Measurements from ENCODE around the gene NCAM1. TPM values are rescaled to one million over a fixed set of nuclear protein-coding genes. Genes with fewer than 3 reads are reported as not detected.

NCAM1 gene
- total RNA-seq, 1 experiment from 2014 or later, result 4.8 TPM

DNA sequence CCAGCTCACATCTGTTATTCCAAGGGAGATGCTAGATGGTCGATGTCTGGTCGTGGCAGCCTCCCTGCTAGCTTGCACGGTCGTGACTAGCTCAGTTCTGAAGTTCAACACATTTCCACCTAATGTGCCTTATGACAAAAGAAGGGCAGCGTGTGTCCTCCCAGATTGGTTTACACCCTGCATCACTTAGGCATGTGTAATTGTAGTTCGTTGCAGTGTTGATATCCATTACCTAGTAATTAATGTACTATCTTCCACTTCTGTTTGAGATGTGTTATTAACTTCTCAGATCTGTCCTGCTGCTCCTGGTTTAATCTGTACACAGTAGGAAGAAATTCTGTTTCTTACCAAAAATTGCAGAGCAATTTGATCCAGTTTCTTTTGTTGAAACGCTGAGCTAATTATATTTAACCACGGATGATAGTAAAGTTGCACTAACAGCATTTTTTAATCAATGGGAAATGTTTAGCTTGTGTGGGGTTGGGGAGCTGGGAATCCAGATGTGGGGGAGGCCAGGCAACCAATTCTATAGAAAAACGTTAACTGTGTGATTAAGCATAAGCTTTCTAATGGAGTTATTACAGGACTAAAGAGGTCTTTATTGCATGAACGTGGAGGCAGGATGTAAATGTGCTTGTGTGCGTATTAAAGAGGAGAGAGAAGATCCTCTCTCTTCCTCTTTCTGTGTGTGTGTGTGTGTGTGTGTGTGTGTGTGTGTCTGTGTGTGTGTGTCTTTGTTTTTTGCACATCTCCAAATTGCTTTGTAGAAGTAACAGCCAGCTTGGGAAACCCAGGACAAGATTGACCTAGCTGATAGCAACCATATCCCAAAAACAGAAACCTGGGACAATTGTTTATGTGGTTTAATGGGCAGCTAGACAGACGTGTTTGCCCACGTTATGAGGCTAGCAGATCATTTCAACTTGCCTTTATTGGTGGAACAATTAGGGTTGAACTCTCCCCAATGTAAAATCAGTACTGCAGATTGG is 207.4 kb downstream of the NCAM1 start:
- DNase-seq (ENCODE audit: low spot score), result no peak

DNA sequence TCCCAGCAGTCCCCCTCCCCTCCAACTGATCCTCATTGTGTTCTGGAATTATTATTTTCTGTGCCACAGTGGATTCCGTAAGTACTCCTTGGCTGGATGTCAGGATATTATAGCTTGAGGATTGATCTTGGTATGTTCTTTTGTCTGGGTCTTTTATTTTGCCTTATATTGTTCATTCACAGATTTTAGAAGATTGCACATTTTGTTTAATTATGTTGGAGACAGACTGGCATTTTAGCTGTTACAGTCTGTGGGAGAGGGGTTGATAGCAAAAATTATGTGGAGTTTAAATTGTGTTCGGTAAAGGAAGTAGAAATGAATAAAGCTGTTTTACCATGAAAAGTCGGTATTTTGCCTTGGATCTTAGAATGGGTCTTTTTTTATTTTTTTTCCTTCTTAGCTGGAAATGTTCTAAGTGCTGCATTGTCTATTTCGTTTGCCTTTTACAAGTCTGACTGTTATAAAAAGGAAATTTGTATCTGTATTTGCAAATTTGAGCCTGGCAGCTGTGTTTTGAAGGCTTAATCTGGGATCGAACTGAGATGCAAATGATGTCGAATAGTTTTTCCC is 211.2 kb downstream of the NCAM1 start:
- DNase-seq (ENCODE audit: low spot score), result no peak

DNA sequence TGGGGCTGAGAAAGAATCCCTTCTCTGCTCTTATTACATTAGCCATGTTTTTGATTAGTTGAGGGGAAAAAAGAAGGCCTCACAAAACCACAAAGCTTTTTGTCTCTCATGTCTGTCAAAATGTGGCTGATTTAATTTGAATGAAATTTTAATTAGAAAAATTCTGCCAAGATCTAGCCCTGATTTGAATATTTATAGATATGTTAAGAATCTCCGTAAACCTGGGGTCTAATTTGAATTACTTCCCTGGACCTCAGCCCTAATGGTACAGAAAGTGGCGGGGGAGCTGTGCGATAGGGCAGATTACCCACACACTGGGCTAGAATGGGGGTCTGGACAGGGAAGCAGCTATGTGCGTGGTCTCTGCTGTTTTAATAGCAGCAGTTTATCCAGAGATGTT is 211.9 kb downstream of the NCAM1 start:
- DNase-seq (ENCODE audit: low spot score), result no peak

DNA sequence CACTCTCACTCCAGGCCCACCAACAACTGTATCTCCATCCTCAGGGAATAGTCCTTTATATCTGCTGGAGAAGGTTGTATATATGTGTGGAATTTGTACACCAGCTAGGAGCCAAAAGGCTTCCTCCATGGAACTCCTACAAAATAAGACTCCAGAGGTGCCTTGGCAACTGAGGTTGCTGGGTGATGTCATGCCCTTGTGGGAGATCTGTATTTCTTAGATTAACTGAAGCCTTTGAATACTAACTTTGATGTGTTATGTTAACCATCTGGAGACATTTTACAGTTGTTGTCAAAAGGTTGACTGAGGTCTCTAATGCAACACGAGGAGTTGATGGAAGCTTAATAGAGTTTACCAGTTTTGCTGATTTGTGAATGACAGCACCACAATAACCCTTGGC is 213.7 kb downstream of the NCAM1 start:
- DNase-seq (ENCODE audit: low spot score), result peak; percentile 31

DNA sequence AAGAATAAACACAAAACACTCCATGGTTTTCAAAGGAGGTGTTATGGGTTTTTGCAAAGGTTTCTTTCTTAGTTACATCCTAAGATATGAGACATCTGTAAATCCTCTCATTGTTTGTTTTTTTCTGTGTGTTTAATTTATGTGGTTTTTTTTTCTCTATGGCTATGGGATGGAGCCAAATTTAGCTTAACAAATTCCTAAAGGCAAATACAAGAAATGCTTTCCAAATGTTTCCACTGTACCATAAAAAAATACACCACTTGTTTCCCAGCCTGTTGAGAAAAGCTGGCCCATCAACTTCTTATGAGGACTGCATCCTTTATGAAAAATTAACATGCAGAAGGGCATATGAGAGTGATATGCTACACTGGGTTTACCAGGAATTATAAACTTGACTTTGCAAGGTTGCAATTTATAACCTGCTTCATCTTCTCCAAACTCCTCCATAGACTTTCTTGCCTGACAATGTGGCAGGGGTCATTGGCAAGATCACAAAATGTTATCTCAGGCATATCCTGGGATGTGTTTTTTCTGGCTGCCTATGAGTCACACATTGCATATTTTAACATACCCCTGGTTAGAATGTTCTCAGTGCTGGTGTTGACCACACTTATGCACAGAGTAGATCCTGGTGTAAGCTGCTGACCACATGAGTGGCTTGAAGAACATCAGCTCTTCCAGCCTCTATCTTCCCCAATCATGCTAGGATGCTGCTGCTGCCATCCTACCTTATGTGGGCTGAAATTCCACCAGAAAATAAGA is 215.6 kb downstream of the NCAM1 start:
- DNase-seq (ENCODE audit: low spot score), result peak; percentile 96

DNA sequence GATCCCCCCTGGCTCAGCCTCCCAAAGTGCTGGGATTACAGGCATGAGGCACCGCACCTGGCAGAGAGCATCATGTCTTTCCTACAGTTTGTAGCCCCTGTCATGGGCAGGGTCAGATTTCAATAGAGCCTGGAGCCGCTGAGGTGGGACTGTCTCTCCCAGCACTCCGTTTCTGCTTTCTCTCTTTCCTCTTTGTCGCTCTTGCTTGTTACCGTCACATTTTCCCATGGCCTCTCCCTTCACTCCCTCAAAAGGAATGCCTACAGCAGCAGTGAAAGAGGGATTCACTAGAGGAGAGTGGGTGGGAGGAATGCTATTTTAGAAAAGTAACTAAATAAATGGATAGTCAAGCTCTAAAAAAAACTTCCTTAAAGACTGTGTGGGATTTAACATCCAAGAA is 216.5 kb downstream of the NCAM1 start:
- no peak for DNase-seq (ENCODE audit: low spot score)

DNA sequence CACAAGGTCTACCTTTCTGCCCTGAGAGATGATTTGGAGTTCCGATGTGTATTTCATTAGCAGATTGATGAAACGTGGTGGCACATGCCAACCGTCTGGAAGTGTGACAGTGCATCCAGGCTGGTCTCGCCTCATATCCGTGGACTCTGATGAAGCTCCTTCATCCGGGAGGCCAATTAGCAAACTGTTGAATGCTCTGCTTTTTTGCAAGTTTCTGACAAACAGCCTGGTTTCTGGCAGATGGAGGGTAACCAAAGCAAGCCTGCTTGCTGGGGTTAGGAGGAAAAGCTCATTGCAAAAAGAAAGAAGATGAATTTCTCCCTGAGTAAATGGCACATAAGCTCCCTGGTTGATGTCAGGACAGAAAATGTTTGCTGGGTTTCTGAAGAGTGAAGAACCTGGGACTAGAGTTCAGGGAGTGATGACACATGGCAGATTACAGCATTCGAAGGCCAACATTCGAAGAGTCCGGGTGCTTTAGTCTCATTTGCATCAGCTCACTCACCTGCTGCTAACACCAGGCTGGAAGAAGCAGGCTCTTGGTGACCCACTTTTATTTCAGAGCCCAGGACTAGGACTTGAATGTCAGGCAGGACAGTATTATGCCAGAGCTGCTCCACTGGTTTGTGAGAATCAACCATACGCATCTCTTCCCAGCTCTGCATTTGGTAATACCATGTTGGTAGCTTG is 217.3 kb downstream of the NCAM1 start:
- no peak for DNase-seq (ENCODE audit: low spot score)

DNA sequence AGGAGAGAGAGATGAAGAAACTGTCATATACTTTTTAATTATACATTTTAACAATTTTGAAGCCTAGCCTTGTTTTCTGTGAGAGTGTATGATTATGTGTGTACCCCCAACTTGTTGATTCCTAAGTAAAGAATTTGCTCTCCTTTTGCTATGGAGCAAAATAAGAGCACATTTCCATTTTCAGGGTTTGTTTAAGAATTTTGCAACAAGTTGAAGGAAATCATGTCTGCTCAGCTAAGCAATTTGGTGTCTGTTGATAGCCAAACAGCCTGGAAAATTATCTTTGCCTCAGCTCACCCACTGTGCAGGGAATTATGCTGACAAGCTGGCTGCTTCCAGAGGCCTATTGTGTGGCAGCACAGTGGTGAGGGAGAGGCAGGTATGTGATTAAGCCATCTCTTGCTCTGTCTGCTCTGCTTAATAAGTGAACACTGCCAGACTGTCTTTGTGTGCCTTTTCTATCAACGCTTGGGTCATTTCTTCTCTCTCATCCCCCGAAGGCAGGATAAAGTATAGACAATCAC is 218.0 kb downstream of the NCAM1 start:
- no peak for DNase-seq (ENCODE audit: low spot score)

DNA sequence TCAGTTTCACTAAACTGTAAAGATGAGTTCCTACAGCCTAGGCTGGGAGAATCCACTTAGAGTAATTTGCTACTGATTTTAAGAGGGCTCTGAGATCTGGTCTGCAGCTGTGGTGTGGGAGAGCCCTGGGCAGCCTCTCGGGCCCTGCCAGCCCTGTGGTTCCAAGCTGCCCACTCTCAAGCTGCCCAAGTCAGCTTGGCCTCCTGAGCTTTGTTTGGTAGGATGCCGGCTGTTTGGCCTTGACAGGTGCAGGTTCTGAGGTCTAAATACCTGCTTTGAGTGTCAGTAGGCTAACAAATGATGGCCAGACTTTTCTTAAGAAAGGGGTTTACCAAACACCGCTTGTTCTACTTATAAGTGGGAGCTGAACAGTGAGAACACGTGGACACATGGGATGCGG is 219.9 kb downstream of the NCAM1 start:
- DNase-seq (ENCODE audit: low spot score), result no peak

DNA sequence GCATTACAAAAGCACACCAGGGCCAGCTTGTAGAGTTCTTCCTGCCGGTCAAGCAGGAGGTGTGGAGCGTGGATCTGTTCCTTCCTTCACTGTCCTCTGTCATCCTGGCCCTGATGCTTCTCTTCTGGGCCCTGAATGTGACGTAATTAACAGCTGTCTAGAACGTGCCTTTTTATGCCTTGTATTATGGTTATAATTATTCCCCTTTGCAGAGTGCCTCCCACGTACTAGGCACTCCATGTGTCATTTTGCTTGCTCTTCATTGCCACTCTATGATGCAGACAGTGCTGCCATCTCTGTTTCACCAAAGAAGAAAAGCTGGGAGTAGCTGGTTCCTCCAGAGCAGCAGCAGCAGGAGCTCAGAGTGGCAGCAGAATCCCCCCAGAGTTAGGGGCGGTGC is 221.1 kb downstream of the NCAM1 start:
- DNase-seq (ENCODE audit: low spot score), result no peak

DNA sequence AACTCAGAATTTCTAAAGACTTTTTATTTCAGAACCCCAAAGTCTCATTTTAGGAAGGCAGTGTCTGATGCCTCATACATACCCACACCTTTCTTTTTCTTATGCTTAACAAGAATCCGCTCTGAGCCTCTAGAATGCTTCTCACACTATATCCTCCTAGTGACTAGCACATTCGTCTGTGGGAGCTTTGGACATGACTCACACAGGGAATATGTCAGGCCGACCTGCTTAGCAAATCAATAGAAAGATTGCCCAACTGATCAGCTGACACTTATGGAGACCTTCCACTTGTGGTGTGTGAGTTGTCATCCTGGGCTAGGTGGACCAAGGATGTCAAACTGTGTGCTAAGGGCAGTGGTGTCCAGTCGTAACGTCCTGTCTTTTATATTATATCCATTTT is 223.3 kb downstream of the NCAM1 start:
- peak; percentile 82 for DNase-seq (ENCODE audit: low spot score)

DNA sequence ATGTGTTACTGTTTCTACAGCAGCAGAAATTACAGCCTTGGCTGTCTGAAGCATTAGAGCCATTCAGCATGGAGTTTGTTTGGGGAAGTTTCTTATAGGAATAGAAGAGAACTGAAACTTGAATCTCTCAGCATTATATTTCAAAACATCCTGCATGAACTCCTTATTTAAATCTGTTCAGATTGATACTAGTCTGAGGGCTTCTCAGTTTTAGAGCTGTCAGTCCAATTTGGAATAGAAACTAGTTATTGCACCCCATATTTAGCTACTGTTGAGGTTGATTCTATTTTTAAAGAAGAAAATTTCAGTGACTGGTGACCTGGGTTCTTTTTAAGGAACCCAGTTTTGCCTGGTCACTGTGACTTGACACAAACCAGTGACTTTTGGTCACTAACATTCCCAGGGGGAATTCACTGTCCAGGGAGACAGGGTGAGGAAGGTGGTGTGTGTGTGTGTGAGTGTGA is 227.2 kb downstream of the NCAM1 start:
- DNase-seq (ENCODE audit: low spot score), result peak; percentile 24

DNA sequence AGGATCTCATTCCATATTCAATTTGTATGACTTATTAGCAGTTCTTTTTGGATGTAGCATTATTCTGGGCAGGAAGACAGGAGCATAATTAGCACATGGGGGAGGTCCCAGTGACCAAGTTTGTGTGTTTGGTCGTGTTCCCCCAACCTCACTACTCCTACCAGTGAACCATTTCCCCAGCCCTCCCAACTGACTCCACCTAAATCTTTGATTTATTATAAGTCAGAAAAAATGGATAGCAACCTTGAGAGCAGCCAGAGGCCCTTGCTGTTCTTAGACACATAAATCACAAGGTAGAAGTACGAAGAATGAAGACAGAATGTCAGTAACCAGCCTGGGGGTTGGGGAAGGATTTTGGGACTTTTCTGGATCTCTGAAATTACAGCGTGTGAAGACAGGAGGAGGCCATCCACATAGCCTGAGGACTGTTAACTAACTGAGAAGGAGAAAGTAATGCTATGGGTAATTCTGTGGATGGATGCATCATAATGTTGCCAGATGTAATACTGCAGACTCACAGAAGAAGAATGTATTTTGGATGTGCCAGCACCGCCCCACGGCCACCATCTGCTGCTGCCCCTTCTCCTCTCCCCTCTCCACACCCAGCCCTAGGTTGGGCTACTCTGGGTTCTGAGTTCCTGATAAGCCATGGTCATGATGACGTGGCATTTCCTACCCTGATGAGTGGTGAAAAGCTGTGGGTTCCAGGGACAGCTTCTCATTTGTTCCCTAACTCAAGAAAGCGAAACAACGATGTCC is 228.9 kb downstream of the NCAM1 start:
- DNase-seq (ENCODE audit: low spot score), result peak; percentile 97

DNA sequence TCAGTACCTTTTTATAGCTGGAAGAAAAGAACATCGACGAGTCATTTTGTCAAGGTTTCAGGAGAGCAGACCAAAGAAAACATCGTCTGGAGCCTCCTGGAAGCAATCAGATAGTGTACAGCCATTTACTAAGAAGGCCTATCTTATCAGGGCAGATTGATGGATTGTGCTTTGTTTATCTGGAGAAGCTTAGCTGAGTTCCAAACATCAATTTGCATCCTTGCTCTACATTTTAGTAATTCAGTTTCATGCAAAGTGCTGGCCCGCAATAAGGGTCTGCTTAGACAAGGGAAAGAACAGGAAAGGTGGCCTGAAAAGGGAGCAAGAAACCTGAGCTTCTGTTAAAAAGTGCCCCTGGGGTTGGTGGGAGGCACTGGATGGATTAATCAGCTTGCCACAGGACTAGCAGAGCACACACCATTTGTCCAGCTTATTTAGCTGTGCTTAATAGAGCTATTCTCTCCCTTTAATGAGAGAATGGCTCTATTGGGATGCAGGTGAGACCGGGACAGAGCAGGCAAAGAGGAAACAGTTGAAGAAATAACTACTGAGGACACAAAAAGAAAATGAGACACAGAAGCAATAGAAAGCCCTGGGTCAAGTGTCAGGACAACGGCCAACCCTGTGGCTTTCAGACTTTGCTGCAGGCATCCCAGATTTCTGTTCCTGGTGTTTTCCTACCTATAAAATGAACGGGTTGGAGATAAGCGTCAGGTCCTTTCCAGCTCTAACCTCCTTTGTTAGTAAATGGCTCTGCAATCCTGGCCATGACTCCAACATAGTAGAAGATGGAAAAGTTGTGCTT is 231.1 kb downstream of the NCAM1 start:
- no peak for DNase-seq (ENCODE audit: low spot score)

DNA sequence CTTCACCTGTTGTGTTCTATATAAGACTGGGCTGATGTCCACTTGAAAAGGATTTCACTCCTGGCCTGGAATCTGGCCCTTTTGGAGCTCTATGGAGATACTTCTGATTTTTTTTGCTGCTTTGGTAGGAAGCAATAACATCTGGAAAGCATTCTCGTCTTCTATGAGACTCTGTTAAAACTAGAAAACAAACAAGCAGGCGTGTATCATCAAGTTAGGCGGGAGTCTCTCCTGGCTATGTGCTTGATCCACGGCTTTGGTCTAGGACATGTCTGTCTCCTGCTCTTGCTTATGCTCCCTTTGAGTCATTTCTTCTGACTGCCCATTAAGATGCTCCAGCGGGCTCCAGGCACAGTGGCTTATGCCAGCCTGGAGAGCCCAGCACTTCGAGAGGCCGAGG is 231.8 kb downstream of the NCAM1 start:
- DNase-seq (ENCODE audit: low spot score), result no peak

DNA sequence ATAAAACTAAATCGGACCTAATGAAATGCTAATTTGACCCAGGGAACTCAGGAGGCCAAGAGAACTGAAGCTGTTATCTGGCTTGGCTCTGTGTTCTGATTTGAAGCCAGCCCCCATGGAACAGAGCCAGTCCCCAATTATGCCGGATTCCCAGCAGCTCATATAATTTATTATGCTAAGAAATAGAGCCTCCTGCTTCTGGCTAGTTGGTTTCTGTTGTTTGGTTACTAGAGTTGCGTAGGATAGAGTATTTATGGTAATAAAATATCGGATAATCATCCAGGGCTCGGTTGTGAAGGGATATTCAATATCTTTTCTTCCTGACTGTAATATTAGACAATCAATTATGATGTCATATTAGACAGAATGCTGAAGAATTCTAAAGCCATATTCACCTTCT is 232.7 kb downstream of the NCAM1 start:
- peak; percentile 26 for DNase-seq (ENCODE audit: low spot score)

DNA sequence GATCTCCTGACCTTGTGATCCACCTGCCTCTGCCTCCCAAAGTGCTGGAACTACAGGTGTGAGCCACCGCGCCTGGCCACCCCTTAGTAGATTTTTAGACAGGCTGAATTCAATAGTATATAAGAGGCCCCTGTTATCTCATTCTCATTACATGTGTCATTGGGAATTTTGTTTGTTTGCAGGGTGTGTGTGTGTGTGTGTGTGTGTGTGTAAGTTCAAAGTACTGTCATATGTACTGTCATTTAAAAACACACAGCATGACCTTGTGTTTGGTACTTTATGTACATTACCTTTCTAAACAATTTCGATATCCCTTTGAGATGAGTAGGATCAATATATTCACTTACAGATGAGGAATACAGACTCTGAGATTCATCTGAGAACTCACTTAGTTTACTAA is 234.5 kb downstream of the NCAM1 start:
- no peak for DNase-seq (ENCODE audit: low spot score)

DNA sequence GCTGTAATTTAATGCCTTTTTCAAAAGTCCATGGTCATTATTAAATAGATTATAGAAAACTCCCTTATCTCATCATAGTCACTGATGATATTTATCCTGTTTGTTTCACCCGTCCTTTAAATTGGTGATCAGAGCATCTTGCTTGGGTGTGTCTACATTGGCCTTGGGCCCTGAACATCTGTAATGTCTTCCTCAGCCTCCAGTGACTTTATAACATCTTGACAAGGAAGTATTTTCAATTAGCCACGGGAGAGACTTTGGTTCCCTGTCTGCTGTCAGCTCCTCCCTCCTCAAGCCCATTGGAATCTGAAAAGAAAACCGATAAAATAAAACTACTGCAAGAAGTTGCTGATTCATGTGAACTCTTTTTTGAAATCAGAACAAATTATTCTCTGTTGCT is 236.2 kb downstream of the NCAM1 start:
- no peak for DNase-seq (ENCODE audit: low spot score)

DNA sequence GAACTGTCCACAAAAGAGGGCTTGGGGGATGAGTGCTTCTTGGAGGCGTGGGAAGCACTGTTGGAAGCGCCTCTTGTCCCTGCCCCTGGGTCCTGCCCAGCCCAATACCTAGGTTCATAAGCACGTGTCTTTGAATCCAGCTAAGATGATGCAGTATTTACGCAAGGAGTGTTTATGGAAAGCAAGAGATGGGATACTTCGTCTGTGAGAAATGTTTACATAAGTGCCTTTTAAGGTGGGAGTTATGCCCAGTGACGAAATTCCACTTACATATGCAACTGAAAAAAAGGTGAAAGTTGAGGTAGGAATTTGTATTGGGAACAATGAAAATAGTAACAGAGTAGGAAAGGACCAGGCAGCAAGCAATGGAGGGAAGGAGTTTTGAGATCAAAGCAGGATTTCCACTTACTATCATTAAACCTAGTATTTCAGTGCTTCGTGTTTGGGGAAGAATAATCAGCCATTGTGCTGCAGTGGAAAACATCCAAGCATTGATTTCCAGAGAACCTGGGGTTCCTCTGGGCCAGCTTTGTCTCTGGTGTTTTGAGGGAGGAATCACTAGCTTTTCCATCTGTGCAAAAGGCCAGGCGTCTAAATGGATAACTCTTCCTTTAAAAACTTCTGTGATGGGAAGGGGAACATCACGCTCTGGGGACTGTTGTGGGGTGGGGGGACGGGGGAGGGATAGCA is 237.9 kb downstream of the NCAM1 start:
- peak; percentile 71 for DNase-seq (ENCODE audit: low spot score)

All from H4 (cell line).